Measurements from ENCODE around the gene APC2.

The APC2 gene

GRCh38 chr19:1441022-1441426 is 8.9 kb upstream of the APC2 start:
- DNase-seq (ENCODE audit: extremely low read depth, low read depth), result no peak
- TF ChIP-seq CTCF (IDR thresholded peaks at IDR 0.05; ENCODE audit: low read depth, low read length), result no peak

DNA sequence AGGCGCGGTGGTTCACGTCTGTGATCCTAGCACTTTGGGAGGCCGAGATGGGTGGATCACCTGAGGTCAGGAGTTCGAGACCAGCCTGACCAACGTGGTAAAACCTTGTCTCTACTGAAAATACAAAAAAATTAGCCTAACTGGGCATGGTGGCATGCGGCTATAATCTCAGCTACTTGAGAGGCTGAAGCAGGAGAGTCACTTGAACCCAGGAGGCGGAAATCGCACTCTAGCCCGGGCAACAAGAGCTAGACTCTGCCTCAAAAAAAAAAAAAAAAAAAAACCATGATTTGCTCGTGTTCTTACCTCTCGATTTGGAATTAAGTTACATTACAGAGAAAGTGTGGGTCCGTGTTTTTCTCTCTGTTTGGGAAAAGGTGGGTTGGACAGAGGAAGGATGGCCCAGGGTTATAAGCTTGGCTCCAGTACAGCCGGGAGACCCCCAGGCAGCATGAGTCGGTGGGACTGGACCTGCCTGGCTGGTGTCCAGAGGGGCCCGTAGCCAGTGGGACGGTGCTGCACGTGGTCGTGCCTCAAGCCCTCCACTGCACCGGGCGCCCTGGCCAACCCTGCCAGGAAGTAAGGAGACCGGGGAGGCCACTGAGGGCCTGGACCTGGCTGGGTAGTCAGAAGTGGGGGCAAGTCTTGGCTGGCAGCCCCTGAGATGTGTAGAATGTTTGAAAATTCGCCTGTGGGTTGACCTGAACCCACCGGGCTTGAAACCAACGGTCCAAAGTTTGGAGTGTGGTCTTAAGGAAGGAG is 8.1 kb upstream of the APC2 start:
- TF ChIP-seq CTCF (IDR thresholded peaks at IDR 0.05; ENCODE audit: low read depth, low read length), result no peak
- no peak for DNase-seq (ENCODE audit: extremely low read depth, low read depth)

DNA sequence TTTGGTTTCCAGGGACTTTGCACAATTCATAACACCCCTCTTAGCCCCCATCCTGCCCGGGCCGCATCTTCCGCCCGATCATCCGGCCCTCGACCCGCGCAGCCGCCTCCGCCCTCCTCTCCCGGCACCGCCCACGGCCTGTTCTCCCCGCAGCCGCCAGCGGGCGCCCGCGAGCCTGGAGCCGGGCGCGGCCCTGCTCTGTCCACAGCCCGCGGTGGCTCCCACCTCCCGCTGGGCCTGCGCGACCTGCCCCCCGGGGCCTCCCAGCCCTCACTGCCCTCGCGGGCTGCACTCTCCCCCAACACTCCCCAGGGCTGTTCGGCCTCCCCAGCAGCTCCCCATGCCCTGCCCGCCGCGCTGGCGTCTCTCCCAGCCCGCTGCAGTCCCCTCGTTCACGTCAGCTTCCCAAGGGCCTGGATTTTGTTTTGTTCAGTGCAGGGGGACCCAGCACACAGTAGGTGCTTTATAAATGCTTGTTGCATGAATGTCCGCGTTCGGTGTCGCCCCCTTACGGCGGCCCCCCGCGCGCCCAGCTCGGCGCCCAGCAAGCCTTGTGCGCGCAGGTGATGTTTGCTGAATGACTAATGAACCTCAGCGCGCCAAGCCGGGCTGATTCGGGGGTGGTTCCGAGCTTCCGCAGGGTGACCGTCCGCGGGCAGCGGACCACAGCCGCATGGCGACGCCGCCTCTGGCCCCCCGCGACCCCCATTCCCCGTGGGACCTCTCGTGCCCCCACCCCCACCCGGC is 4.6 kb upstream of the APC2 start:
- no peak for DNase-seq (ENCODE audit: extremely low read depth, low read depth)
- TF ChIP-seq CTCF (IDR thresholded peaks at IDR 0.05; ENCODE audit: low read depth, low read length), result peak; percentile 47

- no peak for TF ChIP-seq CTCF (IDR thresholded peaks at IDR 0.05; ENCODE audit: low read depth, low read length)
- no peak for DNase-seq (ENCODE audit: extremely low read depth, low read depth)
These were observed 3.8 kb upstream of the APC2 start for GRCh38 chr19:1445932-1446712.

- no peak for DNase-seq (ENCODE audit: extremely low read depth, low read depth)
- TF ChIP-seq CTCF (IDR thresholded peaks at IDR 0.05; ENCODE audit: low read depth, low read length), result no peak
These were observed 3.0 kb upstream of the APC2 start for GRCh38 chr19:1446713-1447481.

- no peak for DNase-seq (ENCODE audit: extremely low read depth, low read depth)
- TF ChIP-seq CTCF (IDR thresholded peaks at IDR 0.05; ENCODE audit: low read depth, low read length), result no peak
These were observed 2.4 kb upstream of the APC2 start for GRCh38 chr19:1447504-1447903.

Data from AG09319 (cell line).